GM12878 (cell line): Measurements from ENCODE around the gene MSH3. TPM values are rescaled to one million over a fixed set of nuclear protein-coding genes. Genes with fewer than 3 reads are reported as not detected.

Experiments
- ATAC-seq: fragments of 200-7000 bp; cut with Tn5 transposase; 3 replicates; pipeline ENCODE4 v1.9.1; 2020; ENCODE audit warnings: mild to moderate bottlenecking, moderate library complexity
- BruUV-seq: library from RNA; stranded (reverse); fragments of 400-500 nt; replicated peaks from 2 replicates; lab custom pipeline; 2021; lab: Mats Ljungman, UMichigan
- CTCF ChIA-PET: fragments of 300-600 bp; sonication (Branson Sonifier 250); formaldehyde crosslinking; extraction: SDS; loops from one replicate; lab custom pipeline; 2021; ENCODE audit warnings: inconsistent platforms; lab: Yijun Ruan, JAX
- POLR2A ChIA-PET: fragments of 350-600 bp; formaldehyde crosslinking; extraction: SDS; loops from one replicate; lab custom pipeline; 2021; ENCODE audit warnings: inconsistent platforms; lab: Charles Lee
- RAD21 ChIA-PET: fragments of 300-600 bp; sonication (Branson Sonifier 250); formaldehyde crosslinking; loops from one replicate; lab custom pipeline; 2023; ENCODE audit warnings: antibody characterized with exemption; ENCODE audit not compliant: unreplicated experiment; lab: Charles Lee
- SMC1A ChIA-PET: fragments of 300-600 bp; sonication (Branson Sonifier 250); formaldehyde crosslinking; loops from one replicate; lab custom pipeline; 2023; ENCODE audit not compliant: unreplicated experiment, uncharacterized antibody; lab: Charles Lee
- DNase-seq: peaks from one replicate; pipeline ENCODE4 v3.0.0-alpha.2; 2011; ENCODE audit warnings: low read depth, low spot score
- FAIRE-seq: peaks from 3 replicates; lab custom pipeline; 2011; peaks lifted over from hg19 to GRCh38; lab: Jason Lieb, UNC
- H2AFZ ChIP-seq: 2 replicates; pipeline ENCODE4 v1.6.0; 2011; ENCODE audit warnings: low read depth, low read length, control low read depth; ENCODE audit not compliant: control insufficient read depth
- H3K27ac ChIP-seq: 2 replicates; pipeline ENCODE4 v1.5.1; 2011; ENCODE audit warnings: control low read depth; ENCODE audit not compliant: control insufficient read depth, insufficient read depth
- H3K27me3 ChIP-seq, 2 experiments: replicated peaks in 1 of 2; 2 replicates each; pipeline versions ENCODE4 v1.6.0 to v1.6.1; 2011; ENCODE audit warnings: low read length in 1 of 2; ENCODE audit not compliant: control insufficient read depth in 2 of 2, insufficient read depth in 2 of 2
- H3K36me3 ChIP-seq, 2 experiments: 2 replicates each; pipeline ENCODE4 v1.5.1; 2011; ENCODE audit warnings: low read length in 1 of 2; ENCODE audit not compliant: control insufficient read depth in 2 of 2, insufficient read depth in 2 of 2
- H3K4me1 ChIP-seq: 2 replicates; pipeline ENCODE4 v1.6.1; 2011; ENCODE audit warnings: mild to moderate bottlenecking, low read length, moderate library complexity, mixed read lengths; ENCODE audit not compliant: control insufficient read depth, insufficient read depth
- H3K4me2 ChIP-seq: 2 replicates; pipeline ENCODE4 v1.6.0; 2011; ENCODE audit warnings: control low read depth; ENCODE audit not compliant: control insufficient read depth, insufficient read depth
- H3K4me3 ChIP-seq: fragments of 200-600 bp; sonication (generic); 2 replicates; pipeline ENCODE4 v1.5.1; 2016
- H3K79me2 ChIP-seq: 2 replicates; pipeline ENCODE4 v1.6.0; 2011; ENCODE audit warnings: low read length; ENCODE audit not compliant: control insufficient read depth, insufficient read depth
- H3K9ac ChIP-seq: 2 replicates; pipeline ENCODE4 v1.8.0; 2011; ENCODE audit warnings: low read length, control low read depth, mixed read lengths; ENCODE audit not compliant: control insufficient read depth, insufficient read depth
- H3K9me3 ChIP-seq: replicated peaks from 3 replicates; pipeline ENCODE4 v1.5.1; 2011; ENCODE audit warnings: mild to moderate bottlenecking, low read length; ENCODE audit not compliant: control insufficient read depth, insufficient read depth
- H4K20me1 ChIP-seq: 2 replicates; pipeline ENCODE4 v1.6.0; 2011; ENCODE audit not compliant: control insufficient read depth, insufficient read depth
- CBX5 ChIP-seq: sonication (generic); IDR thresholded peaks from 2 replicates; pipeline ENCODE4 v1.6.1; 2016; ENCODE audit warnings: low read depth, moderate library complexity, mild to moderate bottlenecking, inconsistent platforms
- CEBPB ChIP-seq, 2 experiments: fragments of 150-350 bp in 1 of 2; IDR thresholded peaks; 2 replicates each; pipeline ENCODE4 v1.6.1; 2012 to 2014; ENCODE audit warnings: low read depth in 2 of 2, low read length in 2 of 2, borderline replicate concordance in 1 of 2, inconsistent platforms in 1 of 2
- CHD1 ChIP-seq: IDR thresholded peaks from 2 replicates; pipeline ENCODE4 v1.6.1; 2012; ENCODE audit warnings: low read depth, low read length, improper control_type of control experiment
- EGR1 ChIP-seq, 2 experiments: IDR thresholded peaks; 1 replicate in 1 of 2; 2 replicates in 1 of 2; pipeline ENCODE4 v1.6.1; 2011 to 2012; ENCODE audit warnings: low read depth in 2 of 2, low read length in 2 of 2, borderline replicate concordance in 1 of 2, mild to moderate bottlenecking in 1 of 2, moderate library complexity in 1 of 2
- HDAC6 ChIP-seq: fragments of 200-600 bp; sonication (generic); IDR thresholded peaks from one replicate; pipeline ENCODE4 v1.8.0; 2017; ENCODE audit warnings: antibody characterized with exemption; ENCODE audit not compliant: unreplicated experiment
- KLF5 ChIP-seq: fragments of 450-650 bp; IDR thresholded peaks from 2 replicates; pipeline ENCODE4 v1.6.1; 2014; ENCODE audit warnings: mild to moderate bottlenecking; ENCODE audit not compliant: partially characterized antibody
- LARP7 ChIP-seq: fragments of 450-650 bp; IDR thresholded peaks from 2 replicates; pipeline ENCODE4 v1.6.1; 2017; ENCODE audit warnings: mild to moderate bottlenecking
- MLLT1 ChIP-seq: fragments of 450-650 bp; IDR thresholded peaks from 2 replicates; pipeline ENCODE4 v1.6.1; 2016; ENCODE audit warnings: mild to moderate bottlenecking
- POLR2AphosphoS5 ChIP-seq: IDR thresholded peaks from 2 replicates; pipeline ENCODE4 v1.6.1; 2011; ENCODE audit warnings: mild to moderate bottlenecking, low read length, inconsistent platforms
- REST ChIP-seq: IDR thresholded peaks from 2 replicates; pipeline ENCODE4 v1.6.1; 2012; ENCODE audit warnings: mild to moderate bottlenecking, low read depth, low read length
- SMARCA5 ChIP-seq: fragments of 450-650 bp; IDR thresholded peaks from 2 replicates; pipeline ENCODE4 v1.6.1; 2017; ENCODE audit warnings: mild to moderate bottlenecking
- SUPT20H ChIP-seq: IDR thresholded peaks from 2 replicates; pipeline ENCODE4 v1.6.1; 2011; ENCODE audit warnings: low read depth, mild to moderate bottlenecking, low read length, moderate library complexity, borderline replicate concordance; ENCODE audit not compliant: control insufficient read depth
- TBL1XR1 ChIP-seq: IDR thresholded peaks from 2 replicates; pipeline ENCODE4 v1.6.1; 2012; ENCODE audit warnings: low read depth, low read length, improper control_type of control experiment
- ZNF24 ChIP-seq: fragments of 450-650 bp; IDR thresholded peaks from 2 replicates; pipeline ENCODE4 v1.6.1; 2017; ENCODE audit warnings: antibody characterized with exemption, mild to moderate bottlenecking
- WGBS: methylation state at CpG from one replicate; pipeline ENCODE4 v1.1.6; 2016; ENCODE audit warnings: low lambda C conversion rate; ENCODE audit not compliant: insufficient replicate concordance, insufficient coverage; ENCODE audit errors: missing lambda C conversion rate; 5-methylcytosine and 5-hydroxymethylcytosine counted together
- in situ Hi-C: fragments of 300-500 bp; cut with MboI; formaldehyde crosslinking; loops from 9 replicates; pipeline ENCODE4 v1.14.3; 2018; ENCODE audit warnings: mixed read lengths
- intact Hi-C: fragments of 100-400 bp; cut with micrococcal nuclease; formaldehyde crosslinking; loops from one replicate; pipeline ENCODE4 v1.14.2; 2022; ENCODE audit not compliant: unreplicated experiment
- polyA plus RNA-seq, 11 experiments: library from polyadenylated mRNA; depleted of rRNA in 4 of 11; unstranded in 6 of 11; stranded (reverse) in 5 of 11; fragments of >200 nt; fragmentation: Nextera tagmentation in 4 of 11; fragmentation: Illumina TruSeq in 1 of 11; extraction: Ambion mirVana in 4 of 11; extraction: Trizol in 1 of 11; gene quantifications; 1 replicate in 1 of 11; 2 replicates in 10 of 11; pipeline versions ENCODE4 v1.2.1 to v1.2.3, GENCODE V29; 2011 to 2016; ENCODE audit warnings: inconsistent platforms in 2 of 11, missing spikeins in 2 of 11, low read depth in 1 of 11
- total RNA-seq, 4 experiments: library from RNA; depleted of rRNA in 3 of 4; stranded (reverse); fragments of >200 nt in 3 of 4; fragmentation: Illumina TruSeq in 1 of 4; extraction: Trizol in 1 of 4; gene quantifications; 2 replicates each; pipeline versions ENCODE4 v1.2.1 to v1.2.3, GENCODE V29; 2013 to 2021
- TF ChIP-seq, protein P1 (sequence below): IDR thresholded peaks from 2 replicates; pipeline ENCODE4 v1.6.1; 2011; ENCODE audit warnings: low read depth, low read length, improper control_type of control experiment, borderline replicate concordance
- TF ChIP-seq, protein P2 (sequence below): fragments of 450-650 bp; formaldehyde crosslinking; IDR thresholded peaks from 2 replicates; pipeline ENCODE4 v1.4.0; 2022; ENCODE audit warnings: mild to moderate bottlenecking, moderate library complexity

The MSH3 gene
- total and polyA plus RNA-seq, 10 of the 15 experiments (the other 5 are each of a cell fraction or from before 2014, with no cell fraction given) = 4.7 to 17.5 (median 12.2) TPM

GRCh38 chr5:80646926-80647325 is 7.5 kb upstream of the MSH3 start:
- DNase-seq (no peak), ATAC-seq (no peak), FAIRE-seq (no peak)
- intact Hi-C loops (no loop called here), in situ Hi-C loops (no loop called here)
- Histone ChIP-seq H2AFZ (no peak overlapping the region), H4K20me1 (no peaks in the 10 kb centered on the region), H3K4me1 (no peaks in the 10 kb centered on the region), H3K9ac (no peak overlapping the region), H3K4me3 (no peak overlapping the region), H3K27ac (no peak overlapping the region), H3K36me3 (peaks cover 0 to 12% of the 10 kb centered on the region in 2 experiments; a peak in 2 of 4 replicates), H3K79me2 (no peaks in the 10 kb centered on the region), H3K27me3 (no peaks in the 10 kb centered on the region), H3K9me3 (no peaks in the 10 kb centered on the region), H3K4me2 (no peak overlapping the region)
- no TSS peak for BruUV-seq
- 100% methylated on average over 3 of the region's 3 CpGs for WGBS
- RAD21 ChIA-PET = interaction anchor here (0.7 kb wide), 1 partner anchor 41 kb away, joined by 3 read pairs; no protein-coding TSS in a partner anchor
- SMC1A ChIA-PET = no interaction called here
- CTCF ChIA-PET = no interaction called here
- POLR2A ChIA-PET = interaction anchor here (1.2 kb wide), 1 partner anchor 8 kb away, joined by 3 read pairs; no protein-coding TSS in a partner anchor
- TF ChIP-seq EGR1 (IDR thresholded peaks at IDR 0.05; ENCODE audit: borderline replicate concordance in 1 of 2, low read depth in 2 of 2, low read length in 2 of 2) (no peak), SMARCA5 (no peak), KLF5 (no peak), CBX5 (no peak), ZNF24 (no peak), LARP7 (no peak), MLLT1 (no peak), CEBPB (IDR thresholded peaks at IDR 0.05; ENCODE audit: borderline replicate concordance in 1 of 2, low read depth in 2 of 2, low read length in 2 of 2) (no peak), TBL1XR1 (no peak), POLR2AphosphoS5 (no peak), REST (no peak), HDAC6 (no peak), CHD1 (no peak), SUPT20H (no peak)
- TF ChIP-seq, protein P1, sequence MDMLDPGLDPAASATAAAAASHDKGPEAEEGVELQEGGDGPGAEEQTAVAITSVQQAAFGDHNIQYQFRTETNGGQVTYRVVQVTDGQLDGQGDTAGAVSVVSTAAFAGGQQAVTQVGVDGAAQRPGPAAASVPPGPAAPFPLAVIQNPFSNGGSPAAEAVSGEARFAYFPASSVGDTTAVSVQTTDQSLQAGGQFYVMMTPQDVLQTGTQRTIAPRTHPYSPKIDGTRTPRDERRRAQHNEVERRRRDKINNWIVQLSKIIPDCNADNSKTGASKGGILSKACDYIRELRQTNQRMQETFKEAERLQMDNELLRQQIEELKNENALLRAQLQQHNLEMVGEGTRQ = no peak
- TF ChIP-seq, protein P2, sequence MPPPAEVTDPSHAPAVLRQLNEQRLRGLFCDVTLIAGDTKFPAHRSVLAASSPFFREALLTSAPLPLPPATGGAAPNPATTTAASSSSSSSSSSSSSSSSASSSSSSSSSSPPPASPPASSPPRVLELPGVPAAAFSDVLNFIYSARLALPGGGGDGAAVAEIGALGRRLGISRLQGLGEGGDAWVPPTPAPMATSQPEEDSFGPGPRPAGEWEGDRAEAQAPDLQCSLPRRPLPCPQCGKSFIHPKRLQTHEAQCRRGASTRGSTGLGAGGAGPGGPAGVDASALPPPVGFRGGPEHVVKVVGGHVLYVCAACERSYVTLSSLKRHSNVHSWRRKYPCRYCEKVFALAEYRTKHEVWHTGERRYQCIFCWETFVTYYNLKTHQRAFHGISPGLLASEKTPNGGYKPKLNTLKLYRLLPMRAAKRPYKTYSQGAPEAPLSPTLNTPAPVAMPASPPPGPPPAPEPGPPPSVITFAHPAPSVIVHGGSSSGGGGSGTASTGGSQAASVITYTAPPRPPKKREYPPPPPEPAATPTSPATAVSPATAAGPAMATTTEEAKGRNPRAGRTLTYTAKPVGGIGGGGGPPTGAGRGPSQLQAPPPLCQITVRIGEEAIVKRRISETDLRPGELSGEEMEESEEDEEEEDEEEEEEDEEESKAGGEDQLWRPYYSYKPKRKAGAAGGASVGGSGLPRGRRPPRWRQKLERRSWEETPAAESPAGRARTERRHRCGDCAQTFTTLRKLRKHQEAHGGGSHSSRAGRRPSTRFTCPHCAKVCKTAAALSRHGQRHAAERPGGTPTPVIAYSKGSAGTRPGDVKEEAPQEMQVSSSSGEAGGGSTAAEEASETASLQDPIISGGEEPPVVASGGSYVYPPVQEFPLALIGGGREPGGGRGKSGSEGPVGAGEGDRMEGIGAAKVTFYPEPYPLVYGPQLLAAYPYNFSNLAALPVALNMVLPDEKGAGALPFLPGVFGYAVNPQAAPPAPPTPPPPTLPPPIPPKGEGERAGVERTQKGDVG (CRISPR knock-in tag) = no peak
